Small intestine (tissue), 7 donors: ENCODE data around the gene IGFBP3. TPM values are rescaled to one million over a fixed set of nuclear protein-coding genes. Genes with fewer than 3 reads are reported as not detected.

Experiments used
- DNase-seq, 2 donors: peaks; one replicate each; pipeline versions ENCODE4 v3.0.0 to v3.0.0-alpha.2; 2013
- FAIRE-seq: peaks from 2 replicates; lab custom pipeline; 2012; peaks lifted over from hg19 to GRCh38; lab: Jason Lieb, UNC
- H3K27ac ChIP-seq, 3 donors: one replicate each; pipeline ENCODE4 v1.5.1; 2013; ENCODE audit warnings: low read length in 2 of 3, mild to moderate bottlenecking in 2 of 3, control low read depth in 1 of 3, inconsistent platforms in 1 of 3, low read depth in 1 of 3, moderate library complexity in 1 of 3
- H3K27me3 ChIP-seq, 3 donors: one replicate each; pipeline ENCODE4 v1.6.1; 2013; ENCODE audit warnings: low read length in 3 of 3, inconsistent platforms in 1 of 3; ENCODE audit not compliant: control insufficient read depth in 3 of 3, insufficient read depth in 3 of 3
- H3K36me3 ChIP-seq, 3 donors: one replicate each; pipeline ENCODE4 v1.6.1; 2013; ENCODE audit warnings: low read length in 3 of 3, inconsistent platforms in 1 of 3, low read depth in 1 of 3, mild to moderate bottlenecking in 1 of 3, moderate library complexity in 1 of 3; ENCODE audit not compliant: control insufficient read depth in 3 of 3, insufficient read depth in 2 of 3
- H3K4me1 ChIP-seq, 3 donors: one replicate each; pipeline ENCODE4 v1.6.1; 2013; ENCODE audit warnings: low read length in 2 of 3, inconsistent platforms in 1 of 3, low read depth in 1 of 3, mild to moderate bottlenecking in 1 of 3, moderate library complexity in 1 of 3; ENCODE audit not compliant: control insufficient read depth in 3 of 3, insufficient read depth in 2 of 3
- H3K4me3 ChIP-seq, 3 donors: one replicate each; pipeline ENCODE4 v1.5.1; 2013; ENCODE audit warnings: low read length in 3 of 3, control low read depth in 1 of 3, inconsistent platforms in 1 of 3, low read depth in 1 of 3, mild to moderate bottlenecking in 1 of 3, moderate library complexity in 1 of 3
- H3K9me3 ChIP-seq, 2 donors: one replicate each; pipeline ENCODE4 v1.6.1; 2013; ENCODE audit warnings: low read depth in 1 of 2, low read length in 1 of 2; ENCODE audit not compliant: control insufficient read depth in 2 of 2, insufficient read depth in 1 of 2
- WGBS, 3 donors: extraction: QIAGEN DNeasy Blood & Tissue Kit; methylation state at CpG; one replicate each; pipeline ENCODE4 v1.1.7; 2013; 5-methylcytosine and 5-hydroxymethylcytosine counted together
- polyA plus RNA-seq, 4 donors: library from polyadenylated mRNA; stranded (reverse) in 3 of 4; unstranded in 1 of 4; fragments of 200-250 nt in 3 of 4; fragments of 120-200 nt in 1 of 4; gene quantifications; one replicate each; pipeline versions ENCODE4 v1.2.1 to v1.2.3, GENCODE V29; 2013
- donor health status: healthy with polysubstance abuse.
- donor health status: control.
- donor health status: control.
- donor health status: Bipolar disorder and iron deficiency.
- donor health status: healthy.

IGFBP3 gene
- polyA plus RNA-seq, 4 donors: 1.6 to 108 (median 49.5) TPM

GRCh38 chr7:45873035-45873354, 48.1 kb downstream of the IGFBP3 start, which contains the start of gene CCDC201:
CCDC201 (minus strand) TSS chr7:45873082; CDS start chr7:45873007, 75 bp downstream.
- DNase-seq: no peak
- H3K36me3 ChIP-seq: no peaks in the 10 kb centered on the region
- no peaks in the 10 kb centered on the region for H3K4me1 ChIP-seq
- H3K27ac ChIP-seq: no peak within 1 kb of the TSS
- FAIRE-seq: no peak
- H3K4me3 ChIP-seq: no peak within 1 kb of the TSS
- no peaks in the 10 kb centered on the region for H3K27me3 ChIP-seq
- peaks cover 0 to 3% of the 10 kb centered on the region in 2 donors for H3K9me3 ChIP-seq
- WGBS, 3 donors: 76 to 87% (median 80%) methylated on average over 7 of the region's 7 CpGs

- H3K27ac ChIP-seq: no peak overlapping the region
- FAIRE-seq: no peak
- H3K36me3 ChIP-seq: no peaks in the 10 kb centered on the region
- H3K4me3 ChIP-seq: no peak overlapping the region
- no peaks in the 10 kb centered on the region for H3K4me1 ChIP-seq
- H3K27me3 ChIP-seq: no peaks in the 10 kb centered on the region
- DNase-seq: no peak
- H3K9me3 ChIP-seq: no peaks in the 10 kb centered on the region
- WGBS, 3 donors: 47 to 65% (median 58%) methylated on average over 10 of the region's 10 CpGs
Observed at GRCh38 chr7:45872116-45873034, 48.7 kb downstream of the IGFBP3 start.

- DNase-seq: no peak
- Histone ChIP-seq H3K36me3 (no peaks in the 10 kb centered on the region), H3K4me3 (no peak overlapping the region), H3K9me3 (no peaks in the 10 kb centered on the region), H3K4me1 (no peaks in the 10 kb centered on the region), H3K27me3 (peaks cover 0 to 3% (median 0%) of the 10 kb centered on the region in 3 donors), H3K27ac (no peak overlapping the region)
- no peak for FAIRE-seq
- WGBS, 3 donors: 64 to 72% (median 70%) methylated on average over 4 of the region's 4 CpGs
Observed at GRCh38 chr7:45869426-45869825, 51.6 kb downstream of the IGFBP3 start.

GRCh38 chr7:45867471-45867870, 53.6 kb downstream of the IGFBP3 start:
- no peaks in the 10 kb centered on the region for H3K36me3 ChIP-seq
- 64 to 76% (median 65%) methylated on average over 2 of the region's 2 CpGs for WGBS, 3 donors
- FAIRE-seq: no peak

GRCh38 chr7:45865594-45866410, 55.3 kb downstream of the IGFBP3 start:
- Histone ChIP-seq H3K4me3 (no peak overlapping the region), H3K4me1 (no peaks in the 10 kb centered on the region), H3K9me3 (no peaks in the 10 kb centered on the region), H3K36me3 (no peaks in the 10 kb centered on the region), H3K27me3 (peaks cover 0 to 5% (median 0%) of the 10 kb centered on the region in 3 donors), H3K27ac (no peak overlapping the region)
- DNase-seq: no peak
- 62 to 73% (median 68%) methylated on average over 13 of the region's 13 CpGs for WGBS, 3 donors
- no peak for FAIRE-seq

More at GRCh38 chr7:45867471-45867870, 53.6 kb downstream of the IGFBP3 start:
- Histone ChIP-seq H3K9me3 (no peaks in the 10 kb centered on the region), H3K27ac (no peak overlapping the region), H3K27me3 (peaks cover 0 to 3% (median 0%) of the 10 kb centered on the region in 3 donors), H3K4me3 (no peak overlapping the region), H3K4me1 (no peaks in the 10 kb centered on the region)
- DNase-seq: no peak

GRCh38 chr7:45863715-45864114, 57.4 kb downstream of the IGFBP3 start:
- Histone ChIP-seq H3K27ac (no peak overlapping the region), H3K4me1 (no peaks in the 10 kb centered on the region), H3K4me3 (no peak overlapping the region), H3K27me3 (peaks cover 0 to 5% (median 0%) of the 10 kb centered on the region in 3 donors), H3K36me3 (no peaks in the 10 kb centered on the region), H3K9me3 (no peaks in the 10 kb centered on the region)
- FAIRE-seq (no peak), DNase-seq (no peak)
- 53 to 69% (median 60%) methylated on average over 9 of the region's 9 CpGs for WGBS, 3 donors

Other genes starting within 250 kb of the IGFBP3 start
- gene CCDC201, start 48.2 kb downstream of the IGFBP3 start, polyA plus RNA-seq: not detected
- gene IGFBP1, start 32.8 kb downstream of the IGFBP3 start, polyA plus RNA-seq: under 1 TPM in 1 of 4 donors, not detected in 3; 0.27 TPM